Activated CD8-positive, alpha-beta memory T cell treated with anti-CD3 and anti-CD28 coated beads, Interleukin-2, amount 50 U/mL, for 1 hour (primary cell): ENCODE results near the gene DNAH17.

ENCODE experiments used
- DNase-seq: peaks from one replicate; pipeline ENCODE4 v3.0.0-alpha.2; 2020; ENCODE audit errors: extremely low read depth

The DNAH17 gene

DNA sequence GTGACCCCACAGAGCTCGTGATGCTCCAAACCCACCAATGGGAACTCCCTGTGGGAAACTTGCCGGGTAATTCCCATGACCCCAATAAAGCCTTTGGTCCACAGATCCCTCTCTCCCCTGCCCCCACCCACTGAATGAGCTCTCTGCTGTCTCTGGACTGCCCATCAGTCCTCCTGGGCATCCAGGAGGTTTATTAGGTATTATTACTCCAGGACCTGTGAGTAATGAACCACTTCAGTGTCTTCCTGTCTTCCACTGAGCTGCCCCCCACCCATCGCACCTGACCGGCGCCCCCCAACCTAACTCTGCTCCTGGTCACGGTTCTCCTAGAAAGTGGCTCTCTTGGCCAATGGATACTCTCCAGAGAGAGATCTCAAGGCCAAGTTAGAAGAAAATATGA is 28.7 kb upstream of the DNAH17 start:
- no peak for DNase-seq

DNA sequence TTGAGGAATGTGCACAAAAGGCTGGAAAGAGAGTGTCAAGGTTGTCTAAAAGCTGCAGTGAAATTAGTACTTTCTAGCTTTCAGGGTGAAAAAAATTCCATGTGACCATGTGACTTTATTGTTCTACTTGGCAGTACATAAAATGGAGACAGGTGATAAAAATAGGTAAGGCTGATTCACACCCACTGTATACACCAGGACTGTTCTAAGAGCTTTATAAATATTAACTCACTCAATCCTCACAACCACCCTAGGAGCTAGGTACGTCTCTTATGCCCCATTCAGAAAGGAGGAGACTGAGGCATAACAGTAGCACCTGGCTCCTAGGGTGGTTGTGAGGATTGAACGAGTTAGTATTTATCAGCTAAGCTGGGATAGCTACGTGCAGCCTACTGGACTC is 28.2 kb upstream of the DNAH17 start:
- DNase-seq = no peak

DNA sequence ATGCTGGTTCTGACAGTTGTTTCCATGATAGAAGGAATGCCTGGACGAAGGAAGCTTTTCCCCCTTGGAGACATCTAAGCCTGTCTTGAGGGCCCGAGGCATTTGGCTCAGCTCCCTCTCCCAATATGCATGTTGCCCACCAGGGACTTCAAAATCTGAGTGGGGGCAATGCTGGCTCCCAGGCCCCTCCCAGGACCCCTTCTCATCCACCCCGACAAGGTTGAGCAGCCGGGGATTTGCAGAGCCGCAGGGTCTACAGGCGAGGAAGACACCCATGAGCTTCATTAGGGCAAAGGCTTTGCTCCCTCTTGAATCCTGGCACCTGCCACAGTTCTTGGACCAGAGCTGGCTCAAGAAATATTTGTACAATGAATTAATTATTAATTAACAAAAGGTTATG is 25.1 kb upstream of the DNAH17 start:
- no peak for DNase-seq

DNA sequence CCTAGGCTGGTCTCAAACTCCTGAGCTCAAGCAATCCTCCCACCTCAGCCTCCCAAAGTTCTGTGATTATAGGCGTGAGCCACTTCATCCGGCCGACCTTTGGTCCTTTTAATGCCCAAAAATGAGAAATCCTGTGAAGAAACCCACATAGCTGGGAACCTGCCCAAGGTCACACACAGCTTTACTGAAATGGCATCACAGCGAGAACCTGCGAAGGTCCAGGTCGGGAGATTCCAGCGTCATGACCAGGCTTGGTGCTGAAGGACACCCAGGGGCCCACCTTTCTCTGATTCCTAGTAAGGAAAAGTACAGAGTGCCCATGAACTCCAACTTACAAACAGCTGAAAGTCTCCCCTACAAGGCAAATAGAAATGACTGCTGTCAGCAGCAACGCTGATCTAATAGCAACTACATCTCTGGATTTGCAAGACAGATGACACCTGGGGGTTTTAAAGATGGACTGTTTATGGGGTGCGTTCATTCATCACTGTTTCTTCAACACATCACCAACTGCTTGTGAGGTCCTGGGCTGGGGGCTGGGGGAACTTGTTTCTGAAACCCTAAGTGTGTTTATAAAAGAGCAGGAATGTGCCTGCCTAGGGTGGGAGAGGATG is 24.5 kb upstream of the DNAH17 start:
- no peak for DNase-seq

DNA sequence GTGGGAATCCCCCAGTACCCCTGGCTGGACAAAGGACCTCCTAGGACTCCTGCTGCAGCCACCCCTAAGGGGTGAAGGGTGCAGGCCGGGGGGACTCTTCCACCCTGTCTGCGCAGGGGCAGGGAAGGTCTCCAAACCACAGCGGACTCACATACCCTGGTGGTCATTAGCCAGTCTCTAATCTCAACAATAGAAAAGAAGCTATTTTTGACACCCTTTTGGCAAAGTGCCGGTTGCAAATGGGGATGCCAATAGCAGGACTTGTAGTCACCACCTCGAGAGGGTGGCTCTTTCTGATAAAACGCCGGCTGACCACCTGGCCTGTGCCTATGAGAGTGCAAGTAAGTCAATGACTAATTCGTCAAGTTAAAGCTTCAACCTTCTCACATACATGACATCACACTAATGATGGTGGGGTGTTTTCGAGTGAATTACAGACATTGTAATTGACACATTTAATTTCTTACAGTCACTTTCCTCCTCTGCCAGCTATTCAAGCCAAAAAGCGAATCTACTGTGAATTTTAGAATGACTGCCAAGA is 23.1 kb upstream of the DNAH17 start:
- no peak for DNase-seq

DNA sequence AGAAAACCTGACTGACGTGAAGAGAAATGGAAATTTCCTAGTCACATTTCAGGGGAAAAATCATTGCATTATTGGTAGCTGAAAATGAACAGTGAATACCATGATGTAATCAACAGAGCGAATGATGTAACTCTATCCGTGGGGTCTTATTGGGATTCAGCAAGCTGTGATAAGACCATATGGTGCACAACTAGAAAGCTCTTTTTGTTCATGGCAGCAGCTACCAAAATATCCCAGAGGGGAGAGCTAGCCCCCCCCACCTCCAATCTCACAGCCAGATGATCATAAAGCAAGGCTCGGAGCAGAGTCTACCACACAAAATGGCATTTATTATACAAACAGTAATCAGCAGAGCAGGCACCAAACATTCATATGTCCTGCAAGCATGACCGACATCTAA is 22.2 kb upstream of the DNAH17 start:
- no peak for DNase-seq

DNA sequence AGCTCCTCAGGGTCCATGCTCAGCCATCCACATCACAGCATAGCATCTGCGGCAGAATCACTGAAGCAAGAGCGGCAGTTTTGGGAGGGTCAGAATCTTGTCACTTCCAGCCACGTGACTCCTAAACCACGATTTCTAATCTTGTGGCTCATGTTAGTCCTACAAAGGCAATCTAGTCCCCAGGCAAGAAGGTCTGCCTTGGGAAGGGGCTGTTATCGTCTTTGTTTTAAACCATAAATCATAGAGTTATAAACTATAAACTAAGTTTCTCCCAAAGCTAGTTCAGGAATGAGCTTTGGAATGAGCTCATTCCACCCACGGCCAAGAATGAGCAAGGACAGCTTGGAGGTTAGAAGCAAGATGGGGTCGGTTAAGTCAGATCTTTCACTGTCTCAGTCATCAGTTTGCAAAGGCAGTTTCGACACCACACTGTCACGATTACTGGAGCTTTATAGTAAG is 20.8 kb upstream of the DNAH17 start:
- DNase-seq = no peak

DNA sequence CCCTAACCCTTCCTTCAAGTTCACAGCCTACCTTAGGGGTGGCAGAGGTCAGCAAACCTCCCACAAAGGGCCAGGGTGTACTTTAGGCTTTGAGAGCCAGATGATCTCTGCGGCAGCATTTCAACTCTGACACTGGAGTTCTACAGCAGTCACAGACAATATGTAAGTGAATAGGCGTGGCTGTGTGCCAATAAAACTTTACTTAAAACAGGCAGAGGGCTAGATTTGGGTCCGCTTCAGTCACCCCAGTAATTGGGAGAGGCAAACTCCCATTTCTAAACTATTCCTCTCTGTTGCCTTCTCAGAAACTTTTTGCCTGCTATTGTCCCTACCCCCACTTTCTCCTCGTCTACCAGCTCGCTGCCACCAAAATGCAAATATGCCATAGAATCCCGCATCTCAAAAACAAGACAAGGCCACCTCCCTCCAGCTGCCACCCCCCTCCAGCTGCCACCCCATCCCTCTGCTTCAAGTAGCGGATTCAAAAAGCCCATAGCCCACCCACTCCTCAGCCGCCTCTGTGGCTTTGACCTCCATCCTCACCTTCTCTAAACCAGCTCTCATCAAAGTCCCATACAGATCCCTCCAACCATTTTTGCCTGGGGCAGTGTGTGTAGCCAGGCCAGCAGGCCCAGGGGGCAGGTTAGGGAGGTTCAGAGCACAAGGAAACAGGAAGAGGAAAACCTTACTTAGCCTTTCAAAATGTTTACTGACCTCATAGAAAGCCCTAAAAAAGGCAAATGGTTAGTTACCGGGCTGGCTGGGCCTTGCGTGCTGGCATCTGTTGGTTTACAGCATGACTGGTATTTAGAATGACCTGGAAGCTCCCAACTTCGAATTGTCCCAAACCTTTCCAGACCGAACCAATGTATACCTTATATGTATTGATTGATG is 19.9 kb upstream of the DNAH17 start:
- no peak for DNase-seq

DNA sequence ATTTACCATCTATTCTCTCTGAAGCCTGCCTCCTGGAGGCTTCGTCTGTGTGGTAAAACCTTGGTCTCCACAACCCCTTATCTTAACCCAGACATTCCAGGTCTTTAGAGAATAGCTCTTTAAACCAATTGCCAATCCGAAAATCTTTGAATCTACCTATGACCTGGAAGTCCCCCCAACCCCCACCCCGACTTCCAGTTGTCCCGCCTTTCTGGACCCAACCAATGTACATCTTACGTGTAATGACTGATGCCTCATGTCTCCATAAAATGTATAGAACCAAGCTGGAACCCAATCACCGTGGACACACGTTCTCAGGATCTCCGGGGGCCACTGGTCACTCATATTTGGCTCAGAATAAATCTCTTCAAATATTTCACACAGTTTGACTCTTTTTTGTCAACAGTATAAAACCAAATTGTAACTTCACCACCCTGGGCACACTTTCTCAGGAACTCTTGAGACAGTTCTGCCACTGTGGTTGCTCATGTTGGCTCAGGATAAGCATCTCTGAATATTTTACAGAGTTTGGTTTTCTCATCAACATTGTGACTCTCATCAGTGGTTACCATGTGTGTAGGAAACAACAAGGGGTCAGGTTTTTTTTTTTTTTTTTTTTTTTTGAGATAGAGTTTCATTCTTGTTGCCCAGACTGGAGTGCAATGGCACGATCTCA is 18.1 kb upstream of the DNAH17 start:
- no peak for DNase-seq

DNA sequence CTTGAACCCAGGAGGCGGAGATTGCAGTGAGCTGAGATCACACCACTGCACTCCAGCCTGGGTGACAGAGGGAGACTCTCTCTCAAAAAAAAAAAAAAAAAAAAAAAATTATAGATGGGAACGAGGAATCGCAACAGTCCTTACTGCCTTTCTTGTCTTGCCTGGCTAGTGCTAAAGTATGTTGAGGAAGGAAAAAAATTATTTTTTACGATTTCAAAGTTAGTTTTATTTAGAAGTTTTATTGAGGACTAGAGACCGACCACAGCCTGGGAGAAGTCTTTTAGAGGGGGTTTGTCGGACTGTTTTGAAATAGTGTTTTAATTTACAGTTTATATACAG is 15.8 kb upstream of the DNAH17 start:
- no peak for DNase-seq

DNA sequence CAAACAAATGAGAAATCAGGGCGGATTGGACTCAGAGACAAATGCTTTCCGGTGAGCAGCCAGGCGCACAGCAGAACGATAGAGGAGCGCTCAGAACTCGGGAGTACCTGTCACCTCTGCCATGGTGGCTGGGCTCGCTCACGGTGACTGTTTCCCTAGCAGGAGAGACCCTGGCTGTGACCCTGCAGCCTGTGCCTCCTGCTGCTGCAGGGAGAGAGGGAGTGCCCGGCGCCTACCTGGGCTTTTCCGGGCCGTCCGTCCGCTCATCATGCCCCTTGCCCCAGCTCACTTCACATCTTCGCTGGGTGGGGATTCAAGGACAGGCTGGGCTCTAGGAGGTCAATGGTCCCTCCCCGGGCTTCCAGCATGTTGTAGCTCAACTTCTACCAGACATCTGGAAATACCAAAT is 14.1 kb upstream of the DNAH17 start:
- no peak for DNase-seq

DNA sequence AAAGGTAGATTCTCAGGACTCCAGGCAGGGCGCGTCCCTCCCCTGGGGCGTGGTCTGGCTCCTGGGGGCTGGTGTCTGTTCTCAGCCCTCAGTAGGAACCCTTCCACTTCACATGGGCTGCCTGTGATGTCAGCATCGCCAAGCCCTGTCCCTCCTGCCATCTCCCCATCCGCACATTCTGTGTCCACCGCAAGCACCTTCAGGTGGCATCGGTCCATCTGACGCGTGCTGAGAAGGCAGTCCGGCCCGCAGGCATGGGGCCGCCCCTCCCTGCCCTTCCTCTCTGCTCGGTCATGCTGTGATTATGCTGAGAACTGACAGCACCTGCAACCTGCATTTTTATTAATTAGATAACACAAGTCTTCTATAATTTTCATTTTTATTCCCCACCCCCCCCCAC is 12.7 kb upstream of the DNAH17 start:
- no peak for DNase-seq

DNA sequence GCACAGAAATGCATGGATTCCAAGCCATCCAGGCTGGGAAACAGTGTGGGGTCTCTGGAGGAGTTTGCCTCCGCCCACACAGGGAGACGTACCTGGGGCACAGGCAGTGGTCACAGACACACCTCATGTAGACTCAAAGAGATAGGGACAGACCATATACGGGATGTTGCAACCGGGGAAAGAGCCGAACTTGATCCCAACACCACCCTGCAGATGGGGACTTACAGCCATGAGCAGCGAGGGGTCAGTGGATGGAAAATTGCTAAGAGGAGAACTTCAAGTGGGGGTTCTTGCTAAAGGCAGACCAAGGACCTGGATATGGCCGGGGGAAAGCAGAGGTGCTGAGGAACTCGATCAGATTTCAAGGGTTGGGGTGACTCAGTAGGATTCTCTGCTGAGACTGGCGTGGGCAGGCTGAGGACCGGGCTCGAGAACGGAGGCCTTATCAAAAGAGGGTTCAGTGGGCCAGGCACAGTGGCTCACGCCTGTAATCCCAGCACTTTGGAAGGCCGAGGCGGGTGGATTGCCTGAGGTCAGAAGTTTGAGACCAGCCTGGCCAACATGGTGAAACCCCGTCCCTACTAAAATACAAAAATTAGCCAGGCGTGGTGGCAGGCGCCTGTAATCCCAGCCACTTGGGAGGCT is 12.0 kb upstream of the DNAH17 start:
- no peak for DNase-seq

DNA sequence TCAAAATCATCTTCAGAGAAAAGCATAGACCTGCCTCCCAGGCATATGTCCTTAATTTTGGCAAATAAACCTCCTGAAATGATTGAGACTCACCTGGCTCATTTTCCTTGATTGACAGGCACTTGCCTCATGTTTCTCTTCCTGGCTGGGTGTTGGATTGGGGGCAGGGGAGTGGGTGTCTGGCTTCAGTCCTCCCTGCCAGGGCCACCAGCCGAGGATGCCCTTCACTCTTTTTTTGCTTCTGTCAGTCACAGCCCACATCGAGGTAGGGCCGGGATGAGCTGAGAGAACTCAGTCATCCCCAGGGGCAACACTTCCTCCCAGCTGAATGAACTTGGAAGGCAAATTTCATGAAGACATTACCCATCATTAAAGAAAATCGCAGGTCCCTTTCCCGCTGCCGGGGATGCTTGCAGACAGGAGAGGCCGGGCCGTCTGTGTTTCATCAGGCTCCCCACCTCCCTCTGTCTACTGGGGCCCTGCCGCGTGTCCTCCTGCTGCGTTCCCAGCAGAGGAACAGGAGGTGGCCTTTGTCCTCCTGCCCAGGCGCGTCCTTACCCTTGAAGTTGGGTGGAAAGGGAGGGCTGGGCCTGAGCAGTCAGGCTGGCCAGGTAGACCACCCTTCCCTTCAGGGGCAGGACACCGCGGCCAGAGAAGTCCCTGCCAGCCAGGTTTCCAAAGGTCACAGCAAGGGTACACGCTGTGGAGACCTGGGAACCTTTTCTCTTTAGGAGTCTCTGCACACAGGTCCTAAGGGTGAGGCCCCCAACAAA is 11.2 kb upstream of the DNAH17 start:
- no peak for DNase-seq

DNA sequence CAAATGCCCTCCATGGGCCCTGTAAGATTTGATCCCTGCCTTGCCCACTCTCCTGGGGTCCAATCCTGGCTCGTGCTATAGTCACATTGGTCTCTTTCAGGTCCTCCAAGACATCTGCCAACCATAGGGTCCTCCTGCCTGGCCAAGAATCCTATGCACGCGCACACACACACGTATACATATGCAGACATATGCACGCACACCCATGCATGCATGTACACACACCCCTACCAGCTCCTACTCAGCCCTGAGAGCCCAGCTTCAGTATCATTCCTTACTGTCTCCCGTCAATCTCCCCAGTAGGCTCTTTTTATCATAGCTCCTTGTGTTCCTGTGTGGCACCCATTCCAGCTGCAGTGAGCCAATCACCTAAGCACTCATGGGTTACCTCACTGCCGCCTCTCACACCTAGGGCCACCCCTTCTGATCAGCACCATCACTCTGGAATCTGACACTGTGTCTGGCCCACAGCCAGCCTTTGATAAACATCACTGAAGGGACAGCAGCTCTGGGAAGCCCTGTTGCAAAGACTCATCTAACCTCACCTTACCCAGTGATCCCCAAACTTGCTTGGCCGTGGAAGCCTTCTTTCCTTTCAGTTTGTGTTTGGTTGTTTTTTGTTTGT is 7.9 kb upstream of the DNAH17 start:
- no peak for DNase-seq

DNA sequence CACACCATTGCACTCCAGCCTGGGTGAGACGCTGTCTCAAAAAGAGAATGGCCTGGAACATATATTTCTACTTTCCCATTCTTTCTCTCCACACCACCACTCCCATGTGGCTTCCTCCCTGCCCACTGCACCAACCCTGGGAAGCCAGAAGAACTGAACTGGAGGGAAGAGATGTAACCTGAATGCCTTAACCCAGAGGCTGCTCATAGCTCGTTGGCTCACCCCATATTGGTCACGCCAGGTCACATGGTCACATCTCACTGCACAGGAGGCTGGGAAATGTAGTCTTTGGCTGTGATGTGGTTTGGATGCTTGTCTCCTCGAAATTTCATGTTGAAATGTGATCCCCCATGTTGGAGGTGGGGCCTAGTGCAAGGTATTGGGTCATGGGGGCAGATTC is 5.9 kb upstream of the DNAH17 start:
- DNase-seq = no peak

DNA sequence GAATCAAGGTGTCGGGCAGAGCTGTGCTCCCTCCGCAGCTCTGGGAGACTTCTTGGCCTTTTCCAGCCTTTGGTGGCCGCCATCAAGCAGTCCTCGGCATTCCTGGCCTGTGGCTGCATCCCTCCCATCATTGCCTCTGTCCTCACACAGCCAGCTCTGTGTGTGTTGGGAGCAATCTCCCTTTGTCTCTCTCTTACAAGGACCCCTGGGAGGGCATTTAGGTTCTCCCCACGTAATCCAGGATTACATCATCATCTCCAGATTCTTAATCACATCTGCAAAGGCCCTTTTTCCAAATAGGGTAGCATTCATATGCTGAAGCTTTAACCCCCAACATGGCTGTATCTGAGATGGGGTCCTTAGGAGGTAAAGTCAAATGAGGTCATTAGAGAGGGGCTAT is 4.1 kb upstream of the DNAH17 start:
- no peak for DNase-seq

DNA sequence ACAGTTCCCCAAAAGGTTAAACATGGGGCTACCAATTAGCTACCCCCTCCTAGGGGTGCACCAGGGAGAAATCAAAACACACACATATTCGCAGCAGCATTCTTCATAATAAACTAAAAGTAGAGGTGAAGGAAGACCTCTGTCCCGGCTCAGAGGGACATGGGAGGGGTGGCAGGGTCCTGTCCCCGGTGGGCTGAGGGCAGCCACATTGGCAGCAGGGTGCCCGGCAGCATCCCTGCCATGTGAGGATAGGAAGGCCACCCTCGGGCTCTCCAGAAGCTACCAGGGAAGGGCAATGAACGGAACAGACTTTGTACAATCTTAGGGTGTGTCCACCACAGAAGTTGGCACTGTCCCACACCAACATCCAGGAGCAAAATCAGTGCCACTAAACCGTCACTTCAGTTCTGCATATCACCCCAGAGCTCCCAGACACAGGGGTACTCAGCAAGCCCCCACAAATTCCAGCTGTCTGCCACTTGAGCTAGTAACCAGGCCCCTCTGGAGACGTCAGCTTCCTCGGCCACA is 3.1 kb upstream of the DNAH17 start:
- DNase-seq = no peak

DNA sequence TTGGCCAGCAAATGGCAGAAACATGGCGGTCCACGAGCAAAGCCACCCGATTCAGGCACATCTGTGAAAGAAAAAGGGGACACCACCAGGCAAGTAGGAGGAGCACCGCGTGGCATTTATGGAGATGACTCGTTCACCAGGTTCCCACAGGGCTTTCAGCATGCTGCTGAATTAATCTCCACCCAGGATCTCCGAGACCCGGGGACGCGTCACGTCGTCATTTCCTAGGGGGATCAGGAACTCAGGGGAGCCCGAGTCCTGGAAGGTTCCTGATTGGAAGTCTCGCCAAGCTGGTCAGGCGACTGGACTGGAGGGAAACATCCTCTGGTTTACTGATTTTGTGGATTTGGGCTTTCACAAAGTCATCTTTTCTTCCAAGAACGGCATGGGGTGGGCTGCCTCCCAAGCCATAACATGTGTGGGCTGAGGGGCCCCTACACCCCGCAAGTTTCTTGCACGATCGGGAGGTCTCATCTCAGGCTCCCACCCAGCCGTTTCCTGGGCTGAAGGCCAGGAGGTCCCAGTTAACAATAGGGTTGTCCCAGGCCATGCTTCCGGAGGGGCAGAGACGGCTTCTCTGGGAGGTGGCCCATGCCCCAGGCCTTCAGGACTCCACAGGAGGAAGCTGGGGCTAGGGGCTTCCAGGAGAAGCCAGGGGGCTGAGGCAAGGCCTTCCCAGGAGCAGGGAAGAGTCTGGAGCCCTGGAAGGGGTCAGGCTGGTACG is 645 bp downstream of the DNAH17 start:
- DNase-seq = no peak

DNA sequence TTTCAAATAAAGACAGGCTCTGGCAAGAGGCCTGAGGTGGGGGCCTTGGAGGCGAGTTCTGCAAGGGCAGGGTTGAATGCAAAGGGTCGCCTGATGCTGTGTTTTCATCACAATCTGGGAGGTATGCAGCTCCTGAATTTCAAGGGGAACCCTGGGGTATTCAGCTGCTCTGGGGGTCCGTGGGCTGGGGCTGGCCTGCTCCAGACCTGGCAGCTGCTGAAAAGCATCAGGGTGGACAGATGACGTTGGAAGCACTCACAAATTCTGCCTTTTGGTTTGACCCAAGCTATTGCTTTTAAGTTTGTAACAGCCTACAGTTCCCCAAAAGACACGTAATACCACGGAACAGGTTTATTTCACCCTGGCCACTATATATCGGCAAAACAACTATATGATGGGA is 1.3 kb downstream of the DNAH17 start:
- DNase-seq = no peak
